ENCODE data around the gene ZBTB18.

DNA sequence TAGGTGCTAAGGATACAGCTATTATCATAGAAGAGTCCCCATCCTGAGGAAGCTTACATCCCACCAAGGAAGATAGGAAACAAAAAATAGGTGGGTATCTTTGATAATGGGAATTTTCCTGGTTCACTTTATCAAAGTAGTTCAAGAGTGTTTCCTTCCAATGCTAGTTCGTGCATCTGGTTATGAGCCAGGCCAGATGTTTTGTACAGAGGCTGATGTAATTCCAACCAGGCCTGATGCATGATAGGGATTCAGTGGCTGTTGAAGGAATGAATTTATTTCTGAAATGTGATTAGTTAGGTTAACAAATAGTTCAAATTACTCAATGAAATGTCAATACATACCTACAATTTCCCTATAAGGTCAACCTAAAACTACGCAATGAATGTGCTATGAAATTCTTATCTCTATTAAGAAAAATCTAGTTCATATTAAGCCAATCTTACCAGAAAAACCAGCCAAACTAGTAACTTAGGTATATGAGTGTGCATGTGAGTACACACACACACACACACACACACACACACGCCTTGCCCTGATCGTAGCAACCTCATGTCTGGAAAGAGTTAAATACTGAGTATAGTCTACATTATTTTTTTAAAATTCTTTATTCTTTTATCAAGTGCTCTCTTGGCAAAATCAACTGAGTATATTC is 9.5 kb upstream of the ZBTB18 start:
- no peak for TF ChIP-seq MXI1 (IDR thresholded peaks at IDR 0.05; ENCODE audit: low read depth, low read length)
- TF ChIP-seq, protein P1, sequence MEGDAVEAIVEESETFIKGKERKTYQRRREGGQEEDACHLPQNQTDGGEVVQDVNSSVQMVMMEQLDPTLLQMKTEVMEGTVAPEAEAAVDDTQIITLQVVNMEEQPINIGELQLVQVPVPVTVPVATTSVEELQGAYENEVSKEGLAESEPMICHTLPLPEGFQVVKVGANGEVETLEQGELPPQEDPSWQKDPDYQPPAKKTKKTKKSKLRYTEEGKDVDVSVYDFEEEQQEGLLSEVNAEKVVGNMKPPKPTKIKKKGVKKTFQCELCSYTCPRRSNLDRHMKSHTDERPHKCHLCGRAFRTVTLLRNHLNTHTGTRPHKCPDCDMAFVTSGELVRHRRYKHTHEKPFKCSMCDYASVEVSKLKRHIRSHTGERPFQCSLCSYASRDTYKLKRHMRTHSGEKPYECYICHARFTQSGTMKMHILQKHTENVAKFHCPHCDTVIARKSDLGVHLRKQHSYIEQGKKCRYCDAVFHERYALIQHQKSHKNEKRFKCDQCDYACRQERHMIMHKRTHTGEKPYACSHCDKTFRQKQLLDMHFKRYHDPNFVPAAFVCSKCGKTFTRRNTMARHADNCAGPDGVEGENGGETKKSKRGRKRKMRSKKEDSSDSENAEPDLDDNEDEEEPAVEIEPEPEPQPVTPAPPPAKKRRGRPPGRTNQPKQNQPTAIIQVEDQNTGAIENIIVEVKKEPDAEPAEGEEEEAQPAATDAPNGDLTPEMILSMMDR (IDR thresholded peaks at IDR 0.05): no peak

All from SK-N-SH (cell line).